Sigmoid colon (tissue), 4 donors: ENCODE results near the gene GALP.
"Not testable (repeated sequence)": the region's sequence is repeated elsewhere in the genome, so short reads cannot be mapped to it uniquely, and the experiment has no call there.

Source experiments
- CTCF ChIP-seq, 4 experiments: fragments of 450-650 bp in 3 of 4; fragments of 200-600 bp in 1 of 4; IDR thresholded peaks; one replicate each; pipeline ENCODE4 v1.5.1; 2016 to 2019; ENCODE audit warnings: antibody characterized with exemption in 4 of 4, mild to moderate bottlenecking in 3 of 4, moderate library complexity in 2 of 4
- POLR2AphosphoS5 ChIP-seq, 4 donors: sonication (generic); formaldehyde crosslinking; IDR thresholded peaks; one replicate each; pipeline ENCODE4 v1.6.1; 2017; ENCODE audit warnings: antibody characterized with exemption in 4 of 4

GRCh38 chr19:56207581-56207980 lies 31.8 kb downstream of the GALP start:
- not testable (repeated sequence) for TF ChIP-seq POLR2AphosphoS5, CTCF (IDR thresholded peaks at IDR 0.05)
